GM21381 (cell line): ENCODE measurements around the gene QARS1.

Source experiments
- ATAC-seq: cut with Tn5 transposase; IDR thresholded peaks from one replicate; pipeline ENCODE4 v1.9.1; 2021; ENCODE audit warnings: mild to moderate bottlenecking, moderate library complexity; ENCODE audit not compliant: unreplicated experiment

The QARS1 gene

DNA sequence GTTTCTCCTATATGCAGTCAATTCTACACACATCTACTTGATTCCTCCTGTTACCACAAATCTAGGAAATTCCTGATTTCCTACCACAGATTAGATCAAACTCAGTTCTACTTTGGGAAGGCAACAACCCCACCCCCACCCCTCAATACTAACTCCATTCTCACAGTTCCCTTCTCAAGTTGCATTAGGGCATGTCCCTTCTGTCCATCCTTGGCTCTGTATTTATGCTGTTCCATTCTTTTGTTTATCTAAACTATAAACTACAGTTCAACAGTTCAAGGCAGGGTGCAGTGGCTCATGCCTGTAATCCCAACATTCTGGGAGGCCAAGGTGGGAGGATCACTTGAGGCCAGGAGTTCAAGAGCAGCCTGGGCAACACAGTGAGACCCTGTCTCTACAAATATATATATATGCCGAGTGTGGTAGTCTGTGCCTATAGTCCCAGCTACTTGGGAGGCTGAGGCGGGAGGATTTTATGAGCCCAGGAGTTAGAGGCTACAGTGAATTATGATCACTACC, 50.2 kb downstream of the QARS1 start:
- ATAC-seq, result no peak

DNA sequence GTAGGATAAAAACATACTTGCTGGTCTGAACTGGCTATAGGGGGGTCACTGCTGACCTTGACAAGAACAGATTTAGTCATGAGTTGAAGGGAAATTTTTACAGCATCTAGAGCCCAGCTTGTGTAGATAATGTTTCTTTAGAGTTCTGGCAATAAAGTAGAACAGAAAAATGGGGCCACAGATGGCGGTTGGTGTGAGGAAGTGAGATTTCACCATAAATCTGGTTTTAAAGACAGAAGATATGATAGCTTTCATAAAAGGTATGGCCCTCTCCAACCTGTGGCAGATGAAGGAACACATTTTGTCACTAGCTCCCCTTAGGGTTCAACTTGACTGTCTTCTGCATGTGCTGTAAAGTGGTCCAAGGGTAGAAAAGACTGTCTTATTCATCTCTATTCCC, 51.0 kb downstream of the QARS1 start:
- no peak for ATAC-seq
